HCT116 (cell line): ENCODE data around the gene MYO1F. TPM values are rescaled to one million over a fixed set of nuclear protein-coding genes. Genes with fewer than 3 reads are reported as not detected.

Experiments used
- ATAC-seq: fragments of 200-7000 bp; cut with Tn5 transposase; 2 replicates; pipeline ENCODE4 v1.9.1; 2020; ENCODE audit warnings: mild to moderate bottlenecking, moderate library complexity
- BruUV-seq: library from RNA; stranded (reverse); fragments of 400-500 nt; replicated peaks from 2 replicates; lab custom pipeline; 2021; lab: Mats Ljungman, UMichigan
- CTCF ChIA-PET: fragments of 300-600 bp; sonication (Branson Sonifier 250); formaldehyde crosslinking; loops from one replicate; lab custom pipeline; 2021; ENCODE audit warnings: antibody characterized with exemption; lab: Charles Lee
- POLR2A ChIA-PET: fragments of 300-600, 350-600 bp; sonication (Branson Sonifier 250); formaldehyde crosslinking; loops from one replicate; lab custom pipeline; 2021; ENCODE audit warnings: antibody characterized with exemption; lab: Charles Lee
- RAD21 ChIA-PET, 2 experiments: fragments of 300-600 bp; sonication (Branson Sonifier 250); formaldehyde crosslinking; loops; one replicate each; lab custom pipeline; 2023; ENCODE audit warnings: low total read pairs in 2 of 2; ENCODE audit not compliant: uncharacterized antibody in 2 of 2, unreplicated experiment in 2 of 2, low non-redundant PET in 1 of 2; lab: Charles Lee
- DNase-seq: peaks from one replicate; pipeline ENCODE4 v3.0.0-alpha.2; 2010; ENCODE audit warnings: low read depth, low spot score
- H2AFZ ChIP-seq: fragments of 200-600 bp; shearing (Covaris generic), sonication (generic); 2 replicates; pipeline ENCODE4 v1.6.1; 2017; ENCODE audit warnings: low read depth, mixed run types, mixed read lengths, antibody characterized with exemption, low read length; ENCODE audit not compliant: poor library complexity, severe bottlenecking
- H3K27ac ChIP-seq: 2 replicates; pipeline ENCODE4 v1.5.1; 2012; ENCODE audit warnings: low read depth, low read length
- H3K27me3 ChIP-seq: fragments of 200-600 bp; sonication (generic); 2 replicates; pipeline ENCODE4 v1.6.1; 2016; ENCODE audit warnings: mixed run types, low read length, mixed read lengths; ENCODE audit not compliant: insufficient read depth
- H3K36me3 ChIP-seq, 2 experiments: fragments of 200-500 bp in 1 of 2; fragments of 200-600 bp in 1 of 2; sonication (Bioruptor generic) in 1 of 2; sonication (generic) in 1 of 2; 2 replicates each; pipeline versions ENCODE4 v1.5.1 to v1.6.1; 2014 to 2016; ENCODE audit warnings: low read length in 2 of 2, inconsistent platforms in 1 of 2, mixed read lengths in 1 of 2, mixed run types in 1 of 2; ENCODE audit not compliant: insufficient read depth in 2 of 2, control insufficient read depth in 1 of 2
- H3K4me1 ChIP-seq, 2 experiments: fragments of 200-600 bp in 1 of 2; sonication (generic) in 1 of 2; 2 replicates each; pipeline versions ENCODE4 v1.5.1 to v1.6.1; 2012 to 2017; ENCODE audit warnings: low read length in 2 of 2, inconsistent platforms in 1 of 2, mild to moderate bottlenecking in 1 of 2, mixed read lengths in 1 of 2, mixed run types in 1 of 2, moderate library complexity in 1 of 2; ENCODE audit not compliant: insufficient read depth in 2 of 2, control insufficient read depth in 1 of 2
- H3K4me2 ChIP-seq: fragments of 200-600 bp; sonication (generic); 2 replicates; pipeline ENCODE4 v1.6.1; 2017; ENCODE audit warnings: mixed run types, low read length, mixed read lengths
- H3K4me3 ChIP-seq, 2 experiments: fragments of 200-600 bp in 1 of 2; sonication (generic) in 1 of 2; replicated peaks in 1 of 2; 2 replicates each; pipeline ENCODE4 v1.5.1; 2011 to 2016; ENCODE audit warnings: low read length in 2 of 2, control low read depth in 1 of 2, low read depth in 1 of 2, mild to moderate bottlenecking in 1 of 2, mixed read lengths in 1 of 2, mixed run types in 1 of 2
- H3K79me2 ChIP-seq: fragments of 200-600 bp; sonication (generic); 2 replicates; pipeline ENCODE4 v1.6.1; 2017; ENCODE audit warnings: mild to moderate bottlenecking, mixed run types, low read length, moderate library complexity, mixed read lengths; ENCODE audit not compliant: insufficient read depth
- H3K9ac ChIP-seq: fragments of 200-600 bp; sonication (generic); 2 replicates; pipeline ENCODE4 v1.6.1; 2016; ENCODE audit warnings: low read length, mixed read lengths
- H3K9me2 ChIP-seq: fragments of 200-600 bp; sonication (generic), shearing (Covaris generic); 2 replicates; pipeline ENCODE4 v1.6.1; 2017; ENCODE audit warnings: mixed run types, mild to moderate bottlenecking, moderate library complexity; ENCODE audit not compliant: insufficient read depth
- H3K9me3 ChIP-seq, 2 experiments: fragments of 200-500 bp in 1 of 2; fragments of 200-600 bp in 1 of 2; sonication (Bioruptor generic) in 1 of 2; sonication (generic) in 1 of 2; 2 replicates each; pipeline ENCODE4 v1.6.1; 2014 to 2017; ENCODE audit warnings: low read length in 2 of 2, mixed read lengths in 2 of 2, inconsistent platforms in 1 of 2, low read depth in 1 of 2, mild to moderate bottlenecking in 1 of 2, mixed run types in 1 of 2, moderate library complexity in 1 of 2; ENCODE audit not compliant: control insufficient read depth in 1 of 2, insufficient read depth in 1 of 2
- H4K20me1 ChIP-seq: fragments of 200-600 bp; sonication (generic), shearing (Covaris generic); 2 replicates; pipeline ENCODE4 v1.6.1; 2017; ENCODE audit warnings: mixed run types, mild to moderate bottlenecking, moderate library complexity; ENCODE audit not compliant: insufficient read depth
- CTCF ChIP-seq, 3 experiments: fragments of 200-600 bp in 1 of 3; sonication (generic) in 1 of 3; IDR thresholded peaks in 2 of 3; conservative IDR thresholded peaks in 1 of 3; 2 replicates each; pipeline ENCODE4 v1.5.1; 2012 to 2017; ENCODE audit warnings: low read depth in 2 of 3, low read length in 2 of 3, antibody characterized with exemption in 1 of 3, borderline replicate concordance in 1 of 3, control low read depth in 1 of 3, mild to moderate bottlenecking in 1 of 3, mixed read lengths in 1 of 3, mixed run types in 1 of 3, moderate library complexity in 1 of 3; ENCODE audit not compliant: insufficient read depth in 1 of 3
- EZH2 ChIP-seq: fragments of 200-600 bp; sonication (generic); IDR thresholded peaks from 2 replicates; pipeline ENCODE4 v1.6.1; 2017; ENCODE audit warnings: antibody characterized with exemption, mixed run types
- FOSL1 ChIP-seq: IDR thresholded peaks from 2 replicates; pipeline ENCODE4 v1.6.1; 2012; ENCODE audit warnings: low read depth
- JUND ChIP-seq: IDR thresholded peaks from 2 replicates; pipeline ENCODE4 v1.6.1; 2012
- POLR2A ChIP-seq: IDR thresholded peaks from 2 replicates; pipeline ENCODE4 v1.7.0; 2011; ENCODE audit warnings: borderline replicate concordance; ENCODE audit not compliant: insufficient read depth, insufficient read length; ENCODE audit errors: extremely low read depth
- POLR2AphosphoS5 ChIP-seq: IDR thresholded peaks from 2 replicates; pipeline ENCODE4 v1.6.1; 2011; ENCODE audit warnings: mild to moderate bottlenecking, low read depth, low read length, moderate library complexity
- RAD21 ChIP-seq: IDR thresholded peaks from 2 replicates; pipeline ENCODE4 v1.6.1; 2012; ENCODE audit warnings: low read depth, mild to moderate bottlenecking
- REST ChIP-seq: IDR thresholded peaks from 2 replicates; pipeline ENCODE4 v1.6.1; 2012; ENCODE audit warnings: low read depth
- SRF ChIP-seq: IDR thresholded peaks from 2 replicates; pipeline ENCODE4 v1.6.1; 2012; ENCODE audit warnings: low read depth
- TCF7L2 ChIP-seq: IDR thresholded peaks from 2 replicates; pipeline ENCODE4 v1.7.0; 2011; ENCODE audit warnings: borderline replicate concordance, inconsistent platforms; ENCODE audit not compliant: insufficient read depth, insufficient read length; ENCODE audit errors: extremely low read depth
- YY1 ChIP-seq: IDR thresholded peaks from 2 replicates; pipeline ENCODE4 v1.6.1; 2011; ENCODE audit warnings: low read length, low read depth, moderate library complexity, mild to moderate bottlenecking; ENCODE audit not compliant: insufficient replicate concordance; ENCODE audit errors: extremely low read depth
- ZFX ChIP-seq: fragments of 450-650 bp; IDR thresholded peaks from 2 replicates; pipeline ENCODE4 v1.6.1; 2017
- ZNF274 ChIP-seq: fragments of 200-500 bp; sonication (Bioruptor generic); IDR thresholded peaks from 2 replicates; pipeline ENCODE4 v1.6.1; 2014; ENCODE audit warnings: mild to moderate bottlenecking, low read depth, low read length, inconsistent platforms
- intact Hi-C: fragments of 100-400 bp; cut with micrococcal nuclease; formaldehyde crosslinking; loops from 2 replicates; pipeline ENCODE4 v1.10.0; 2022
- total RNA-seq: library from RNA; stranded (reverse); gene quantifications from one replicate; pipeline ENCODE4 v1.2.1, GENCODE V29; 2021; ENCODE audit not compliant: unreplicated experiment
- TF ChIP-seq, protein P1 (sequence below): IDR thresholded peaks from 2 replicates; pipeline ENCODE4 v1.6.1; 2012

Gene MYO1F
- total RNA-seq, 1 experiment from 2014 or later = 0.39 TPM

DNA sequence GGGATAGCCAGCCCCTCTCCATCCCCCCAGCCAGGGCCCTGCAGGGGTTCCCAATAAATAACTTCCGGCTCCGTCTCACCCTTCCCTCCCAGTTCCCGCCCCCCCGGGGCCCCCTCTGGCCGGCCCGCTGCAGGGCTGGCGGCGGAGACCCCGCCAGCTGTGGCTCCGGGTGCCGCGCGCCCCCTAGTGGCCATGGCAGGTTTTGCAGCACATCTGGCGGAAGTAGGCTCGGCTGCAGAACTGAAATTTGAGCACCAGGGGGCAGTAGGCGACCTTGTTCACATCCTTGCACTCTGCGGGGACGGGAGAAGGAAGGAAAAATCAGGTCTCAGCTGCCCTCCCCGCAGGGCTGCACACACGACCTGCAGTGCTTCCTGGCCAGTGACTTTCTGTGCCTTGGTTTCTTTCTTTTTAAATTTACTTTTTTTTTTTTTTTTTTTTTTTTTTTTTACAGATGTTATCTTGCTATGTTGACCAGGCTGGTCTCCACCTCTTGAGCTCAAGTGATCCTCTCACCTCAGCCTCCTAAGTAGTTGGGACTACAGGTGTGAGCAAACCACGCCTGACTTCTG, 3.6 kb upstream of the MYO1F start (continued):
- TF ChIP-seq RAD21 (peak; percentile 89), YY1 (peak; percentile 64), SRF (no peak)

GRCh38 chr19:8578642-8579265, 1.5 kb upstream of the MYO1F start:
- intact Hi-C loops = loop anchor here (5.0 to 10.0 kb wide), 2 partner anchors 226 to 314 kb away; no protein-coding TSS in a partner anchor
- peaks cover 7% of the 10 kb centered on the region; the same call in 1 of the 2 replicates for H3K27me3 ChIP-seq
- H2AFZ ChIP-seq = no peak overlapping the region
- H3K36me3 ChIP-seq = no peaks in the 10 kb centered on the region
- H3K9me2 ChIP-seq = no peaks in the 10 kb centered on the region
- no peaks in the 10 kb centered on the region for H4K20me1 ChIP-seq
- no peaks in the 10 kb centered on the region for H3K79me2 ChIP-seq
- ChIA-PET RAD21 (no interaction called here), CTCF (interaction anchor here (0.6 to 5.3 kb wide), 26 partner anchors 8 to 420 kb away, joined by 3 to 41 read pairs (median 5); partner anchors contain the start of genes MARCHF2 and ZNF414), POLR2A (interaction anchor here (3.3 kb wide), 1 partner anchor 65 kb away, joined by 13 read pairs; the partner anchor contains the start of gene ZNF414)
- DNase-seq (peak; percentile 47), ATAC-seq (peak; percentile 73)
- H3K4me1 ChIP-seq = peaks cover 28 to 29% of the 10 kb centered on the region in 2 experiments
- no peak for TF ChIP-seq POLR2A
- TF ChIP-seq, protein P1, sequence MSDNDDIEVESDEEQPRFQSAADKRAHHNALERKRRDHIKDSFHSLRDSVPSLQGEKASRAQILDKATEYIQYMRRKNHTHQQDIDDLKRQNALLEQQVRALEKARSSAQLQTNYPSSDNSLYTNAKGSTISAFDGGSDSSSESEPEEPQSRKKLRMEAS = no peak
- TF ChIP-seq ZFX = no peak
- no peak for TF ChIP-seq REST
- TF ChIP-seq POLR2AphosphoS5 = no peak
- TF ChIP-seq CTCF (IDR thresholded peaks at IDR 0.05 in 2 of 3, conservative IDR thresholded peaks at IDR 0.05 in 1 of 3; ENCODE audit: borderline replicate concordance in 1 of 3, insufficient read depth in 1 of 3, low read depth in 2 of 3, low read length in 2 of 3) = peak; percentile 70 to 97 (median 94)
- TF ChIP-seq JUND = no peak
- no peak for TF ChIP-seq EZH2
- no peak for TF ChIP-seq ZNF274
- TF ChIP-seq FOSL1 = no peak
- TF ChIP-seq RAD21 = peak; percentile 71
- TF ChIP-seq TCF7L2 = no peak
- no peak for TF ChIP-seq SRF
- no TSS peak for BruUV-seq
- H3K9ac ChIP-seq = no peak overlapping the region
- no peak overlapping the region for H3K27ac ChIP-seq
- no peaks in the 10 kb centered on the region for H3K9me3 ChIP-seq
- H3K4me2 ChIP-seq = peak overlapping the region; percentile 32; the same call in 1 of the 2 replicates
- H3K4me3 ChIP-seq = no peak overlapping the region
